A673 (cell line): ENCODE results near the gene LHPP.

Experiments used
- EZH2 ChIP-seq: fragments of 200-600 bp; sonication (generic); IDR thresholded peaks from 2 replicates; pipeline ENCODE4 v1.6.1; 2017; ENCODE audit warnings: borderline replicate concordance, low read depth, mild to moderate bottlenecking, mixed read lengths, antibody characterized with exemption, low read length; ENCODE audit not compliant: poor library complexity, severe bottlenecking
- TF ChIP-seq, protein P1 (sequence below): fragments of 300-800, 200-600 bp; sonication (generic); conservative IDR thresholded peaks from 2 replicates; pipeline ENCODE4 v1.5.1; 2017; ENCODE audit warnings: low read depth, mild to moderate bottlenecking, antibody characterized with exemption, low read length, moderate library complexity, mixed read lengths

DNA sequence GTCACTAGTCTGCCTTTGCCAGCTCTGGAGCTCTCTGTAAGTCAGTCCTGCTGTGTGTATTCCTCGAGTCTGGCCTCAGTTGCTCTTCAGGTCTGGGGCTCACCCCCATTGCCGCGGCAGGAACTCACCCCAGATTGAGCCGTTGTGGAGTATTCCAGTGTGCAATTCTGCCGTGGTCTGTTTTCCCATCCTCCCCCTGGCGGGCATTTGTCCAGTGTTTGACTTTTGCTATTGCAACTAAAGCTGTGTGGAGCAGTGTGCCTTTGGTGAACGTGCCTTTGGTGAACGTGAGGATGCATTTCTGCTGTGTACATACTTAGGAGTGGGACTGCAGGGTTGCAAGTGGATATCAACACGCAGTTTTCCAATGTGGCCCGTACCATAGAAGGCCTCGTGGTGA is 148.1 kb downstream of the LHPP start:
- TF ChIP-seq EZH2: no peak
- TF ChIP-seq, protein P1, sequence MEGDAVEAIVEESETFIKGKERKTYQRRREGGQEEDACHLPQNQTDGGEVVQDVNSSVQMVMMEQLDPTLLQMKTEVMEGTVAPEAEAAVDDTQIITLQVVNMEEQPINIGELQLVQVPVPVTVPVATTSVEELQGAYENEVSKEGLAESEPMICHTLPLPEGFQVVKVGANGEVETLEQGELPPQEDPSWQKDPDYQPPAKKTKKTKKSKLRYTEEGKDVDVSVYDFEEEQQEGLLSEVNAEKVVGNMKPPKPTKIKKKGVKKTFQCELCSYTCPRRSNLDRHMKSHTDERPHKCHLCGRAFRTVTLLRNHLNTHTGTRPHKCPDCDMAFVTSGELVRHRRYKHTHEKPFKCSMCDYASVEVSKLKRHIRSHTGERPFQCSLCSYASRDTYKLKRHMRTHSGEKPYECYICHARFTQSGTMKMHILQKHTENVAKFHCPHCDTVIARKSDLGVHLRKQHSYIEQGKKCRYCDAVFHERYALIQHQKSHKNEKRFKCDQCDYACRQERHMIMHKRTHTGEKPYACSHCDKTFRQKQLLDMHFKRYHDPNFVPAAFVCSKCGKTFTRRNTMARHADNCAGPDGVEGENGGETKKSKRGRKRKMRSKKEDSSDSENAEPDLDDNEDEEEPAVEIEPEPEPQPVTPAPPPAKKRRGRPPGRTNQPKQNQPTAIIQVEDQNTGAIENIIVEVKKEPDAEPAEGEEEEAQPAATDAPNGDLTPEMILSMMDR: no peak
